Keratinocyte (primary cell): ENCODE measurements around the gene RIMS4. TPM values are rescaled to one million over a fixed set of nuclear protein-coding genes. Genes with fewer than 3 reads are reported as not detected.

Experiments used
- DNase-seq: peaks from one replicate; pipeline ENCODE4 v3.0.0-alpha.2; 2011; ENCODE audit warnings: low read depth, missing footprints, low spot score
- FAIRE-seq: peaks from 2 replicates; lab custom pipeline; 2011; peaks lifted over from hg19 to GRCh38; lab: Jason Lieb, UNC
- H2AFZ ChIP-seq: 2 replicates; pipeline ENCODE4 v1.6.0; 2012; ENCODE audit warnings: low read length, control low read depth, inconsistent platforms; ENCODE audit not compliant: control insufficient read depth
- H3K27ac ChIP-seq: 2 replicates; pipeline ENCODE4 v1.5.1; 2011; ENCODE audit warnings: low read length; ENCODE audit not compliant: control insufficient read depth, insufficient read depth
- H3K27me3 ChIP-seq: 3 replicates; pipeline ENCODE4 v1.6.0; 2011; ENCODE audit warnings: low read length; ENCODE audit not compliant: control insufficient read depth, insufficient read depth; ENCODE audit errors: extremely low read depth
- H3K36me3 ChIP-seq, 2 experiments: 2 replicates in 1 of 2; 3 replicates in 1 of 2; pipeline ENCODE4 v1.5.1; 2011; ENCODE audit warnings: low read length in 2 of 2, mild to moderate bottlenecking in 1 of 2; ENCODE audit not compliant: control insufficient read depth in 2 of 2, insufficient read depth in 2 of 2; ENCODE audit errors: extremely low read depth in 1 of 2
- H3K4me1 ChIP-seq: 3 replicates; pipeline ENCODE4 v1.5.1; 2011; ENCODE audit warnings: low read length; ENCODE audit not compliant: control insufficient read depth, insufficient read depth; ENCODE audit errors: extremely low read depth
- H3K4me2 ChIP-seq: 3 replicates; pipeline ENCODE4 v1.6.0; 2011; ENCODE audit warnings: low read depth, low read length; ENCODE audit not compliant: control insufficient read depth, insufficient read depth; ENCODE audit errors: extremely low read depth
- H3K4me3 ChIP-seq, 3 experiments: fragments of 200-600 bp in 1 of 3; sonication (generic) in 1 of 3; 2 replicates in 2 of 3; 3 replicates in 1 of 3; pipeline ENCODE4 v1.5.1; 2011 to 2016; ENCODE audit warnings: low read length in 3 of 3, mild to moderate bottlenecking in 3 of 3, control low read depth in 2 of 3, inconsistent platforms in 1 of 3, low read depth in 1 of 3, mixed read lengths in 1 of 3, mixed run types in 1 of 3, moderate library complexity in 1 of 3; ENCODE audit not compliant: control insufficient read depth in 2 of 3, insufficient read depth in 2 of 3; ENCODE audit errors: extremely low read depth in 1 of 3
- H3K79me2 ChIP-seq: 2 replicates; pipeline ENCODE4 v1.6.0; 2012; ENCODE audit warnings: low read length; ENCODE audit not compliant: control insufficient read depth, insufficient read depth
- H3K9ac ChIP-seq: 3 replicates; pipeline ENCODE4 v1.6.0; 2011; ENCODE audit warnings: low read length; ENCODE audit not compliant: control insufficient read depth, insufficient read depth; ENCODE audit errors: extremely low read depth
- H3K9me1 ChIP-seq: 3 replicates; pipeline ENCODE4 v1.6.0; 2011; ENCODE audit warnings: low read length; ENCODE audit not compliant: control insufficient read depth, insufficient read depth; ENCODE audit errors: extremely low read depth
- H3K9me3 ChIP-seq: 2 replicates; pipeline ENCODE4 v1.5.1; 2012; ENCODE audit warnings: low read depth, low read length; ENCODE audit not compliant: control insufficient read depth
- H4K20me1 ChIP-seq: 3 replicates; pipeline ENCODE4 v1.6.0; 2011; ENCODE audit warnings: low read length; ENCODE audit not compliant: control insufficient read depth, insufficient read depth; ENCODE audit errors: extremely low read depth
- EZH2 ChIP-seq: IDR thresholded peaks from one replicate; pipeline ENCODE4 v1.6.1; 2012; ENCODE audit warnings: inconsistent platforms, mild to moderate bottlenecking, low read length, moderate library complexity
- dilution Hi-C: fragments of 300-500 bp; cut with MboI; formaldehyde crosslinking; loops from one replicate; pipeline ENCODE4 v1.7.0; 2020; ENCODE audit warnings: low sequenced_read_pairs; ENCODE audit not compliant: extremely low pct_ligation_motif_present
- polyA plus RNA-seq, 5 experiments: library from polyadenylated mRNA; depleted of rRNA in 3 of 5; stranded (reverse) in 3 of 5; stranded (forward) in 1 of 5; unstranded in 1 of 5; fragments of >200 nt; gene quantifications; 1 replicate in 1 of 5; 2 replicates in 3 of 5; 3 replicates in 1 of 5; pipeline versions ENCODE4 v1.2.1 to v1.2.3, GENCODE V29; 2011 to 2012; ENCODE audit warnings: missing spikeins in 2 of 5, low read depth in 1 of 5, low replicate concordance in 1 of 5
- TF ChIP-seq, protein P1 (sequence below), 3 experiments: IDR thresholded peaks in 1 of 3; conservative IDR thresholded peaks in 1 of 3; optimal IDR thresholded peaks in 1 of 3; 2 replicates in 2 of 3; 3 replicates in 1 of 3; pipeline versions ENCODE3 to v1.5.1; 2011; ENCODE audit warnings: low read length in 3 of 3, mild to moderate bottlenecking in 3 of 3, moderate library complexity in 2 of 3, control low read depth in 1 of 3, inconsistent platforms in 1 of 3; ENCODE audit not compliant: insufficient read depth in 2 of 3; ENCODE audit errors: extremely low read depth in 1 of 3

Gene RIMS4
- polyA plus RNA-seq, 1 donor (not counting 4 experiments of a cell fraction or from before 2014, with no cell fraction given): not detected

- Histone ChIP-seq H3K9ac (no peak overlapping the region), H2AFZ (peak overlapping the region; percentile 11), H3K79me2 (no peaks in the 10 kb centered on the region), H3K4me2 (no peak overlapping the region), H4K20me1 (no peaks in the 10 kb centered on the region), H3K27ac (no peak overlapping the region), H3K9me1 (no peaks in the 10 kb centered on the region), H3K4me1 (peaks cover 10% of the 10 kb centered on the region), H3K9me3 (no peaks in the 10 kb centered on the region), H3K36me3 (no peaks in the 10 kb centered on the region), H3K27me3 (no peaks in the 10 kb centered on the region), H3K4me3 (no peak overlapping the region)
- DNase-seq: no peak
- dilution Hi-C loops: no loop called here
- TF ChIP-seq, protein P1, sequence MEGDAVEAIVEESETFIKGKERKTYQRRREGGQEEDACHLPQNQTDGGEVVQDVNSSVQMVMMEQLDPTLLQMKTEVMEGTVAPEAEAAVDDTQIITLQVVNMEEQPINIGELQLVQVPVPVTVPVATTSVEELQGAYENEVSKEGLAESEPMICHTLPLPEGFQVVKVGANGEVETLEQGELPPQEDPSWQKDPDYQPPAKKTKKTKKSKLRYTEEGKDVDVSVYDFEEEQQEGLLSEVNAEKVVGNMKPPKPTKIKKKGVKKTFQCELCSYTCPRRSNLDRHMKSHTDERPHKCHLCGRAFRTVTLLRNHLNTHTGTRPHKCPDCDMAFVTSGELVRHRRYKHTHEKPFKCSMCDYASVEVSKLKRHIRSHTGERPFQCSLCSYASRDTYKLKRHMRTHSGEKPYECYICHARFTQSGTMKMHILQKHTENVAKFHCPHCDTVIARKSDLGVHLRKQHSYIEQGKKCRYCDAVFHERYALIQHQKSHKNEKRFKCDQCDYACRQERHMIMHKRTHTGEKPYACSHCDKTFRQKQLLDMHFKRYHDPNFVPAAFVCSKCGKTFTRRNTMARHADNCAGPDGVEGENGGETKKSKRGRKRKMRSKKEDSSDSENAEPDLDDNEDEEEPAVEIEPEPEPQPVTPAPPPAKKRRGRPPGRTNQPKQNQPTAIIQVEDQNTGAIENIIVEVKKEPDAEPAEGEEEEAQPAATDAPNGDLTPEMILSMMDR (optimal IDR thresholded peaks at IDR 0.05 in 1 of 3, IDR thresholded peaks at IDR 0.05 in 1 of 3, conservative IDR thresholded peaks at IDR 0.05 in 1 of 3; ENCODE audit: extremely low read depth in 1 of 3, insufficient read depth in 2 of 3, low read length in 3 of 3): no peak
- TF ChIP-seq EZH2: no peak
- FAIRE-seq: no peak
Measured at GRCh38 chr20:44736170-44737021, 74.0 kb downstream of the RIMS4 start.

DNA sequence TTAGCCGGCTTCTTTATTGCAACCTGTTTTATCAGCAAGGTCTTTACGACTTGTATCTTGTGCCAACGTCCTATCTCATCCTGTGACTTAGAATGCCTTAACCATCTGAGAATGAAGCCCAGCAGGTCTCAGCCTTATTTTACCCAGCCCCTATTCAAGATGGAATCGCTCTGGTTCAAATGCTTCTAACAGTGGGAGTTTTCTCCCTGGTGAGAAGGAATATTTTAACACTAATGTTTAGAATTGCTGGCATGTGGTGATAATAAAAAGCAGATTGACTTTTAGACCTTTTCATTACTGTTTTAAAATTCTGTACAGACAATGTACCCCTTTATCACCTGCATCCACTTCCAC, 74.6 kb downstream of the RIMS4 start:
- H4K20me1 ChIP-seq: no peaks in the 10 kb centered on the region
- no peak overlapping the region for H3K9ac ChIP-seq
- H2AFZ ChIP-seq: peak overlapping the region; percentile 11
- no peaks in the 10 kb centered on the region for H3K79me2 ChIP-seq
- H3K9me3 ChIP-seq: no peaks in the 10 kb centered on the region
- no peak overlapping the region for H3K27ac ChIP-seq
- peaks cover 11% of the 10 kb centered on the region for H3K4me1 ChIP-seq
- TF ChIP-seq EZH2: no peak
- TF ChIP-seq, protein P1 (optimal IDR thresholded peaks at IDR 0.05 in 1 of 3, IDR thresholded peaks at IDR 0.05 in 1 of 3, conservative IDR thresholded peaks at IDR 0.05 in 1 of 3; ENCODE audit: extremely low read depth in 1 of 3, insufficient read depth in 2 of 3, low read length in 3 of 3): no peak
- H3K36me3 ChIP-seq: no peaks in the 10 kb centered on the region
- no peak overlapping the region for H3K4me3 ChIP-seq
- DNase-seq (no peak), FAIRE-seq (no peak)
- dilution Hi-C loops: no loop called here
- no peaks in the 10 kb centered on the region for H3K9me1 ChIP-seq
- H3K4me2 ChIP-seq: no peak overlapping the region
- H3K27me3 ChIP-seq: no peaks in the 10 kb centered on the region
